GM18520 (cell line): ENCODE measurements around the gene CALD1.
A peak's percentile ranks its signal among the peaks of the same experiment; 100 is the strongest.

Source experiments
- ATAC-seq: cut with Tn5 transposase; IDR thresholded peaks from one replicate; pipeline ENCODE4 v1.9.1; 2021; ENCODE audit not compliant: unreplicated experiment

CALD1 gene

GRCh38 chr7:134991469-134992339 is 212.3 kb downstream of the CALD1 start:
- no peak for ATAC-seq

- peak; percentile 66 for ATAC-seq
Measured at GRCh38 chr7:134992626-134993179, 213.3 kb downstream of the CALD1 start.

GRCh38 chr7:134993877-134994456 is 214.5 kb downstream of the CALD1 start:
- ATAC-seq = no peak

DNA sequence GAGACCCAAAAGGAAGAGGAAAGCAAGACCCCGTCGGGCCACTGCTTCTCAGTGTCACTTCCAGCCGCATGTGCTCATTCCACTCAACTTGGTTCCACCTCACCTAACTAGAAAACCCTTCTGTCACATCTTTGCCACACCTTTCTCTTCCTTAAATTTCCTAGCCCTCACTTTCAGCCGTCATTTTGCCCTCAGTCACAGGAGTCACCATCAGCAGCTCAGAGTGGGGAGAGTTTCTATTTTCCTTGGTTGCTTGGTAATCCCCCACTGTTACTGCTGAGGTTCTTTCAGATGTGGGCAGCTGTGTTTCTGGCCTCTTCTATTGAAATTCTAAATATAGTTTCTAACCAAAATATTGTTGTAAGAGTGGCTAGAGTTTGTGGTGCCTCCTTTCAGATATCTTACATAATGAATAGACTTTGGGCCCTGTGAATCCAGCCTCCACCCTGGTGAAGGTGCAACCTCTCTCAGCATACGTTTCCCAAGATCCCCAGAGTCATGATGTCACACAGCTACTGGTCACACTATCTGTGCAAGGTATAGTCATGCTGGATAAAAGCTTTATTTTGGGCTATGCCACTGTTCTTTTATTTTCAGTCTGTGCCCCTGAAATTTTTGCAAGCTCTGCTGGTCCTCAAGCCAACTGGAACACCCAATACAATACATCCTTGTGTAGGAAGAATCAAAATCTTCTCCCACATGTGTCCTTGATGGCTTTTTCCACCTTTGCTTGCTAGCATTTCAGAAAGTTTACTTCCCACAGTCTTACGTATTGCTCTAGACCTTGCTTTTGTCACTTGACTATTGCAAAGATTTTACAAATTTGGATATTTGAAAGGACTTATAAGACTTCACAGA is 216.0 kb downstream of the CALD1 start:
- ATAC-seq = peak; percentile 23

DNA sequence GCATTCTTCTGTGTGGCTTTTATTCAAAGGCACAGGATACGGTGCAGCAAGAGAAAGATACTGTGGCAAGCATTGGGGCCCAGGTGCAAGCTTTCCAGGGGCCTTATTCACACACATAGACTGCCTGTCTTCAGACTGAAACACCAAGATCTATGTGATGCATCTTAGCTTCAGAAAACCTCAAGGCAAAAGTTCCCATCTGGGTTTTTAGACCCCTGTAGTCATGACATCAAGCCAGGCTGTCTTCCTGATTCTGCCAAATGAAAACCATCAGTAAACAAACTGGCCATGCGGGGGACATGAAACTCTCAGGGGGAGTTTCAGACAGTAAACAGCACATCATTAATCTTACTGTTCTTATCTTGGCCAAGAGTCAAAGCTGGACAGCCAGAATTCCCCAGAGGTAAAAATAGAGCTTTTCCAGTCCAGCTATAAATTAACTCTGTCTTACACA is 216.7 kb downstream of the CALD1 start:
- ATAC-seq = peak; percentile 27

DNA sequence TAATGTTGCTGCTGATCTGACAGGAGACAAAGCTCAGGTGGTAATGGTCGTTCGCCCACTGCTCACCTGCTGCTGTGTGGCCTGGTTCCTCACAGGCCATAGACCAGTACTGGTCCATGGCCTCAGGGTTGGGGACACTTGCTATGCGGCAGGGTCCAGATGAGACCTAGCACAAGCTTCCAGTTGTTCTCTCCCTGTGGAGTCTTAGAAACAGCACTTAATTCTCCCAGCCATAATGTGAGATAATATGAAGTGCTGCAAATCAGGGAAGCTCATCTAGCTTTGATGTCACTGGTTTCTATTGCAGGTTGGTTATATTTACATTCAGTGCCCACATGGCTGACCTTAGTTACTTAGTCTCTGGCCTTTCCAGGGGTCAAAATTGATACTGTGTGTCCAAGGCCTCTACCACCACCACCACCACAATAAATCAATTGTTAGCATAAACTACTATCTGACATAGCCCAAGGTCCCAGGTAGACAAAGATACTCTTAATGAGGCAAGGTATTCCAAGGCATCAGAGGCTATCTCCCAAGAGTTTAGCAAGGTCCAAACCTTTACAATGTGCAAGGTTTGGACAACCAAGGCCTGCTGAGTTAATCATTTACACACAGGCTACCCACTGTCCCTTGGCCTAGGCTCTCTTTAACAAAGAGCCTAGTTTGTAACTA is 217.9 kb downstream of the CALD1 start:
- ATAC-seq = no peak

GRCh38 chr7:134999136-134999535 is 219.7 kb downstream of the CALD1 start:
- ATAC-seq = no peak

- no peak for ATAC-seq
Measured at GRCh38 chr7:135001390-135002165, 222.1 kb downstream of the CALD1 start.

DNA sequence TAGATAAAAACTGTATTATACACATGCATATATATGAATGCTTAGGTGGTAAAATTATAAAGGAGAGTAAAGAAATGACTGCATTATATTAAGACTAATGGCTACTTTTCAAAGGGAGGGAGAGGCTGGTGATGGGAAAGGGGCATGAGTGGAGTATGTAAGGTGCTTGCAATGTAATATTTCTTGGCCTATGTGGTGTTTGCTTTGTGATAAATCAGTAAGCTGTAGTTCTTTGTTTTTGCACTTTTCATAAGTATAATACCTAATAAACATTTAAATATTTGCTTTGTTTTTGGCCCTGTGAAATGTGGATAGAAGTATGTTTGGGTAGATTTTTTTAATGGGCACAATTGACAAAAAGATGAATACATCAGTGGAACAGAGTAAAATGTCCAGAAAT is 232.8 kb downstream of the CALD1 start:
- no peak for ATAC-seq
